Measurements from ENCODE around the gene MACROD2. TPM values are rescaled to one million over a fixed set of nuclear protein-coding genes. Genes with fewer than 3 reads are reported as not detected.

MACROD2 gene
- total and polyA plus RNA-seq, 9 donors: 2.0 to 4.9 (median 3.1) TPM

DNA sequence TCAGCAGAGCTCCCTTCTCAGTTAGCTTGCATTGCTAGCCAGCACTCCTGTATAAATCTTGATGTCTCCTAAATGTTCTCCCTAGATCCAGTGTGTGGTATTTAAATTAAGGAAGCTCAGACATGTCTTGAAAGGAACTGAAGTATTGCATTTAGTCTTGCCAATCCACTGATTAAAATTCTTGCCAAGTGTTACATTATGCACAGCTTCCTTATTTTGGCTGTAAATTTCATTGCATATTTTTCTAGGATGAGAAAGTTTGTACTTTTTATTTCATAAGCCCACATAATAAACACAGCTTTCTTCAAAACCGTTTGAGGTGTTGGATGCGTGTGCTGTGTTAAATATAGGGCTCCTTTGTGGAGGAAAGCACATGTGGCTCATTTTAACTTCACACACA, 671.9 kb downstream of the MACROD2 start:
- H3K36me3 ChIP-seq (ENCODE audit: control insufficient read depth, insufficient read depth, low read length): no peaks in the 10 kb centered on the region
- H3K4me3 ChIP-seq (ENCODE audit: low read length): no peak overlapping the region
- H3K4me1 ChIP-seq (ENCODE audit: control insufficient read depth, insufficient read depth, low read length): no peaks in the 10 kb centered on the region
- H3K27me3 ChIP-seq (ENCODE audit: control insufficient read depth, insufficient read depth, low read length): no peaks in the 10 kb centered on the region
- H3K9me3 ChIP-seq (replicated peaks; ENCODE audit: control insufficient read depth, low read depth, low read length): no peaks in the 10 kb centered on the region
- no CpG with 5 or more reads among the region's 2 CpGs for WGBS (ENCODE audit: insufficient coverage)
- DNase-seq: peak; percentile 44
- no peak overlapping the region for H3K27ac ChIP-seq (ENCODE audit: low read length)

DNA sequence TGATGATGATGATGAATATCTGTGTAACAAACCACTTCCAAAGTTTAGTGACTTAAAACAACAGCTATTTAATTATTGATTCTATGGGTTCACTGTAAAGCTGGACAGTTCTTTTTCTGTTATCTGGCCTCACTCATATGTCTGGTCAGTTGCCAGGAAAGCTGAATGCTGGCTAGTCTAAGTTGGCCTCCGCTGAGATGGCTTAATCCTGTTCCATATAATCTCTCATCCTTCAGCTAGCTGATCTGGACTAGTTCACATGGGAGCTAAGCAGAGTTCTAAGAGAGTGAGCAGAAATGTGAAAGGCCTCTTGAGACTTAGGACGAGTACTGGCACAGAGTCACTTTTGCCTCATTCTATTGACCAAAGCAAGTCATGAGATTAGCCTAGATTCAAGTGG, 676.8 kb downstream of the MACROD2 start:
- Histone ChIP-seq H3K27me3 (ENCODE audit: control insufficient read depth, insufficient read depth, low read length) (no peaks in the 10 kb centered on the region), H3K36me3 (ENCODE audit: control insufficient read depth, insufficient read depth, low read length) (no peaks in the 10 kb centered on the region), H3K4me1 (ENCODE audit: control insufficient read depth, insufficient read depth, low read length) (no peaks in the 10 kb centered on the region), H3K4me3 (ENCODE audit: low read length) (no peak overlapping the region), H3K9me3 (replicated peaks; ENCODE audit: control insufficient read depth, low read depth, low read length) (no peaks in the 10 kb centered on the region), H3K27ac (ENCODE audit: low read length) (no peak overlapping the region)
- peak; percentile 57 for DNase-seq
- WGBS (ENCODE audit: insufficient coverage): no CpG with 5 or more reads among the region's 2 CpGs

DNA sequence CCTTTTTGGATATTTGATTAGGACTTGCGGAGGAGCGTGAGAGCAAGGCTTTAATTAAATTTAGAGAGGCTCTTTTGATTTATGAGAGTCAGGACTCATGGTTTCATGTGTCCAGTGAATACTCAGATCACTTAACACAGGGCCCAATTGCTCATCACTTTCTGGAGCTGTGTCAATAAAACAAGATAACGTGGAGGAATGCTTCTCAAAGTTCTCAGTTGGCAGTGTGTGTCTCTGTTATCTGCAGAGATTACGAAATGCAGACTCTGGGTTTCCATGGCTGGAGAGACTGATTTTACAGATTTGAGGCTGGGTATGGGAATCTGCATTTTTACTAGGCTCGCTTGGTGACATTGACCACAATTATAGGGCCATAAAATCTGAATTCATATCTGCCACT, 677.8 kb downstream of the MACROD2 start:
- H3K36me3 ChIP-seq (ENCODE audit: control insufficient read depth, insufficient read depth, low read length): no peaks in the 10 kb centered on the region
- no peaks in the 10 kb centered on the region for H3K27me3 ChIP-seq (ENCODE audit: control insufficient read depth, insufficient read depth, low read length)
- WGBS (ENCODE audit: insufficient coverage): 100% methylated on average over 1 of the region's 5 CpGs
- no peak for DNase-seq
- H3K9me3 ChIP-seq (replicated peaks; ENCODE audit: control insufficient read depth, low read depth, low read length): no peaks in the 10 kb centered on the region
- no peak overlapping the region for H3K27ac ChIP-seq (ENCODE audit: low read length)
- no peak overlapping the region for H3K4me3 ChIP-seq (ENCODE audit: low read length)
- no peaks in the 10 kb centered on the region for H3K4me1 ChIP-seq (ENCODE audit: control insufficient read depth, insufficient read depth, low read length)

DNA sequence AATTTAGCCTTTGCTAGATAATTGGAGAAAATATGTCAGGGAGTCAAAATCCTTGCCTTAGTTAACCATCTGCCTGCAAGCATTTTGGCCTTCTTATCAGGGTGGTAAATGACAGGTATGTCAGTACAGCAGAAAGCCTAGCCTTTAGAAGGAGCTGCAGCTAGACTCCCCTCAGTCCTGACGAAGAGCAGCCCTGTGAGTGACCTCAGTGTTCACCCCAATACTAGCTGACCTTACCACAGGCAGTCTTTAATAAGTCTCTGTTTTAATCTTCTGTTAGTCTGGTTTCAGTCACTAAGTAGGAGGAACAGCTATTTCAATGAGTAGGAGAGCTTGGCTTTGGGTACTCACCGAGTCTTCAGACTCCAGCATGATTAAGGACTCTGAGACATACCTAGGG, 682.1 kb downstream of the MACROD2 start:
- no peaks in the 10 kb centered on the region for H3K36me3 ChIP-seq (ENCODE audit: control insufficient read depth, insufficient read depth, low read length)
- no peak overlapping the region for H3K27ac ChIP-seq (ENCODE audit: low read length)
- no peaks in the 10 kb centered on the region for H3K27me3 ChIP-seq (ENCODE audit: control insufficient read depth, insufficient read depth, low read length)
- WGBS (ENCODE audit: insufficient coverage): no CpG with 5 or more reads among the region's 2 CpGs
- DNase-seq: no peak
- H3K9me3 ChIP-seq (replicated peaks; ENCODE audit: control insufficient read depth, low read depth, low read length): no peaks in the 10 kb centered on the region
- H3K4me3 ChIP-seq (ENCODE audit: low read length): no peak overlapping the region
- H3K4me1 ChIP-seq (ENCODE audit: control insufficient read depth, insufficient read depth, low read length): no peaks in the 10 kb centered on the region

DNA sequence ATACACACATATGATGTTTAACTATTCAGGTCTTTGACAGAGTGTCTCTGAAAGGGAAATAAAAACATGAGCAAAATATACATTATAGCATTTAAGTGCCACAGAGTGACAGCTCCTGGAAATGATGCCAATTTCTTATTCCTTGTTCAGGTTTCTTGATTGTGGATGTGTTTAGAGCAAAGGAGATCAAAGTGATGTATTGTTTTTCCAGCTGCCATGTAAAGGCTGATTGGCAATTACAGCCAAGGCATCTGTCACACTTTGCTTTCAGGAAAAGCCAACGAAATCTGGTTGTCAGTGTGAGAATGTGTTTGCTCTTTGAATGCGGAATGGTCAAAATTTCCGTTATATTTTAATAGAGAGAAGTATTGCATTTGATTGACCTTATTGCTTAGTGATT, 689.9 kb downstream of the MACROD2 start:
- H3K36me3 ChIP-seq (ENCODE audit: control insufficient read depth, insufficient read depth, low read length): no peaks in the 10 kb centered on the region
- no peaks in the 10 kb centered on the region for H3K4me1 ChIP-seq (ENCODE audit: control insufficient read depth, insufficient read depth, low read length)
- 78% methylated on average over 3 of the region's 3 CpGs for WGBS (ENCODE audit: insufficient coverage)
- no peaks in the 10 kb centered on the region for H3K9me3 ChIP-seq (replicated peaks; ENCODE audit: control insufficient read depth, low read depth, low read length)
- no peaks in the 10 kb centered on the region for H3K27me3 ChIP-seq (ENCODE audit: control insufficient read depth, insufficient read depth, low read length)
- H3K27ac ChIP-seq (ENCODE audit: low read length): no peak overlapping the region
- no peak for DNase-seq
- H3K4me3 ChIP-seq (ENCODE audit: low read length): no peak overlapping the region

- no peaks in the 10 kb centered on the region for H3K9me3 ChIP-seq (replicated peaks; ENCODE audit: control insufficient read depth, low read depth, low read length)
- no peaks in the 10 kb centered on the region for H3K27me3 ChIP-seq (ENCODE audit: control insufficient read depth, insufficient read depth, low read length)
- no peaks in the 10 kb centered on the region for H3K4me1 ChIP-seq (ENCODE audit: control insufficient read depth, insufficient read depth, low read length)
- H3K36me3 ChIP-seq (ENCODE audit: control insufficient read depth, insufficient read depth, low read length): no peaks in the 10 kb centered on the region
- DNase-seq: no peak
- H3K4me3 ChIP-seq (ENCODE audit: low read length): no peak overlapping the region
- WGBS (ENCODE audit: insufficient coverage): 63% methylated on average over 1 of the region's 2 CpGs
- no peak overlapping the region for H3K27ac ChIP-seq (ENCODE audit: low read length)
Observed at GRCh38 chr20:14687313-14687712, 692.0 kb downstream of the MACROD2 start.

GRCh38 chr20:14688005-14688404, 692.7 kb downstream of the MACROD2 start:
- H3K27me3 ChIP-seq (ENCODE audit: control insufficient read depth, insufficient read depth, low read length): no peaks in the 10 kb centered on the region
- WGBS (ENCODE audit: insufficient coverage): no CpG with 5 or more reads among the region's 2 CpGs
- H3K4me1 ChIP-seq (ENCODE audit: control insufficient read depth, insufficient read depth, low read length): no peaks in the 10 kb centered on the region
- DNase-seq: no peak
- H3K27ac ChIP-seq (ENCODE audit: low read length): no peak overlapping the region
- H3K36me3 ChIP-seq (ENCODE audit: control insufficient read depth, insufficient read depth, low read length): no peaks in the 10 kb centered on the region
- H3K4me3 ChIP-seq (ENCODE audit: low read length): no peak overlapping the region
- H3K9me3 ChIP-seq (replicated peaks; ENCODE audit: control insufficient read depth, low read depth, low read length): no peaks in the 10 kb centered on the region

GRCh38 chr20:14691994-14692393, 696.7 kb downstream of the MACROD2 start:
- H3K27me3 ChIP-seq (ENCODE audit: control insufficient read depth, insufficient read depth, low read length): no peaks in the 10 kb centered on the region
- H3K36me3 ChIP-seq (ENCODE audit: control insufficient read depth, insufficient read depth, low read length): no peaks in the 10 kb centered on the region
- no peaks in the 10 kb centered on the region for H3K4me1 ChIP-seq (ENCODE audit: control insufficient read depth, insufficient read depth, low read length)
- H3K4me3 ChIP-seq (ENCODE audit: low read length): no peak overlapping the region
- DNase-seq: no peak
- WGBS (ENCODE audit: insufficient coverage): no CpG with 5 or more reads among the region's 3 CpGs
- no peak overlapping the region for H3K27ac ChIP-seq (ENCODE audit: low read length)
- H3K9me3 ChIP-seq (replicated peaks; ENCODE audit: control insufficient read depth, low read depth, low read length): no peaks in the 10 kb centered on the region

GRCh38 chr20:14696478-14696877, 701.2 kb downstream of the MACROD2 start:
- no peaks in the 10 kb centered on the region for H3K36me3 ChIP-seq (ENCODE audit: control insufficient read depth, insufficient read depth, low read length)
- H3K4me1 ChIP-seq (ENCODE audit: control insufficient read depth, insufficient read depth, low read length): no peaks in the 10 kb centered on the region
- H3K27me3 ChIP-seq (ENCODE audit: control insufficient read depth, insufficient read depth, low read length): no peaks in the 10 kb centered on the region
- H3K27ac ChIP-seq (ENCODE audit: low read length): no peak overlapping the region
- DNase-seq: no peak
- WGBS (ENCODE audit: insufficient coverage): no CpG with 5 or more reads among the region's 3 CpGs
- H3K9me3 ChIP-seq (replicated peaks; ENCODE audit: control insufficient read depth, low read depth, low read length): no peaks in the 10 kb centered on the region
- no peak overlapping the region for H3K4me3 ChIP-seq (ENCODE audit: low read length)

DNA sequence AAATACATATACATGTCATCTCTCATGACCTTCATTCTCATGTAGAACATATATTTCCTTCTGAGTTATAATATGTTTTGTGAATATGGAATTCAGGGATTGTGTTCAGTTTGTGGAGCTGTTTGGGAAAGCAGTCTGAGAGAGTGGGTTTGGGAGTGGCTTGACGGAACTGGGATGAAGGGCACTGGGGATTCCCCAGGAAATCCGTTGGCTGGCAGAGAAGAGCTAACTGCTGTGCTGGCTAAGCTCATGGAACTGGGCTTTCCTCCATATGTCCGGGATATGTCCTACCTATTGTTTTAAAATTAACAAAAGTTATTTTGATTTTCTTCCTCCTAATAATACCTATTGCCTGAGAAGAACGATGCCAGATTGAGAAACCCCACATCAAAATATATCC, 701.6 kb downstream of the MACROD2 start:
- Histone ChIP-seq H3K36me3 (ENCODE audit: control insufficient read depth, insufficient read depth, low read length) (no peaks in the 10 kb centered on the region), H3K4me1 (ENCODE audit: control insufficient read depth, insufficient read depth, low read length) (no peaks in the 10 kb centered on the region), H3K27ac (ENCODE audit: low read length) (no peak overlapping the region), H3K27me3 (ENCODE audit: control insufficient read depth, insufficient read depth, low read length) (no peaks in the 10 kb centered on the region), H3K9me3 (replicated peaks; ENCODE audit: control insufficient read depth, low read depth, low read length) (no peaks in the 10 kb centered on the region), H3K4me3 (ENCODE audit: low read length) (no peak overlapping the region)
- no peak for DNase-seq
- WGBS (ENCODE audit: insufficient coverage): 43% methylated on average over 1 of the region's 4 CpGs

DNA sequence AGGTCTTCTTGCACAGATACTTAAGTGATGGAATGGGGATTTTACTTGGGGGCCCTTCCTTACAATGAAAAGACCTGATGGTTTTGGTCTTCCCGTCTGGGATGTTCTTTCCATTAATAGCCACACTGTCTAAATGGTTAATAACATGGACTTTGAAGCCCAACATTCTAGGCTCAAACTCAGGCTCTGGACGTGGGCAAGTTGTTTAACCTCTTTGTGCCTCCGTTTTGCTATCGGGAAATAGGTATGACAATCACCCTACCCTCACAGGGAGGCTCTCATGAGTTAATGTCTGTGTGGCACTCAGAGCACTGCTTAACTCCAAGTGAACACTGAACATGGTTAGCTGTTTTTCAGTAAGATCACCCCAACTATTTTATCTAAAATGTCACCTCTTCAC, 702.8 kb downstream of the MACROD2 start:
- H3K36me3 ChIP-seq (ENCODE audit: control insufficient read depth, insufficient read depth, low read length): no peaks in the 10 kb centered on the region
- WGBS (ENCODE audit: insufficient coverage): no CpG with 5 or more reads among the region's 4 CpGs
- H3K27me3 ChIP-seq (ENCODE audit: control insufficient read depth, insufficient read depth, low read length): no peaks in the 10 kb centered on the region
- no peak for DNase-seq
- H3K9me3 ChIP-seq (replicated peaks; ENCODE audit: control insufficient read depth, low read depth, low read length): no peaks in the 10 kb centered on the region
- no peaks in the 10 kb centered on the region for H3K4me1 ChIP-seq (ENCODE audit: control insufficient read depth, insufficient read depth, low read length)
- H3K4me3 ChIP-seq (ENCODE audit: low read length): no peak overlapping the region
- no peak overlapping the region for H3K27ac ChIP-seq (ENCODE audit: low read length)
